Mucosa of descending colon (tissue), 3 donors: ENCODE results near the gene MARK2. TPM values are rescaled to one million over a fixed set of nuclear protein-coding genes. Genes with fewer than 3 reads are reported as not detected.

Source experiments
- ATAC-seq: fragments of 200-7000 bp; cut with Tn5 transposase; one replicate; pipeline ENCODE4 v1.9.1; 2020; ENCODE audit warnings: mild to moderate bottlenecking, moderate library complexity
- DNase-seq, 3 donors: peaks; one replicate each; pipeline ENCODE4 v3.0.0-alpha.2; 2020
- H3K36me3 ChIP-seq: fragments of 200-600 bp; one replicate; pipeline ENCODE4 v1.8.0; 2021; ENCODE audit warnings: low read depth, mild to moderate bottlenecking
- H3K4me1 ChIP-seq: fragments of 200-600 bp; one replicate; pipeline ENCODE4 v1.8.0; 2021; ENCODE audit warnings: low read depth, mild to moderate bottlenecking
- H3K4me3 ChIP-seq: fragments of 200-600 bp; one replicate; pipeline ENCODE4 v1.8.0; 2021; ENCODE audit warnings: mild to moderate bottlenecking
- H3K9me3 ChIP-seq: fragments of 200-600 bp; one replicate; pipeline ENCODE4 v1.8.0; 2021; ENCODE audit warnings: mild to moderate bottlenecking
- CTCF ChIP-seq: fragments of 200-600 bp; IDR thresholded peaks from one replicate; pipeline ENCODE4 v1.8.0; 2022; ENCODE audit warnings: antibody characterized with exemption, mild to moderate bottlenecking
- intact Hi-C, 2 donors: fragments of 100-400 bp; cut with DNase I in 1 of 2; cut with micrococcal nuclease in 1 of 2; formaldehyde crosslinking; loops; one replicate each; pipeline versions ENCODE4 v1.11.0 to v1.11.1; 2022; cut with DNase I, micrococcal nuclease
- total RNA-seq, 3 donors: library from RNA; stranded (reverse); fragmentation: NEBNext Ultra II Directional in 2 of 3; extraction: Animal tissue kit (Norgen Biotek cat#: 25700) in 2 of 3; gene quantifications; one replicate each; pipeline versions ENCODE4 v1.2.1 to v1.2.4, GENCODE V29; 2021 to 2023
- donor health status: DM: no; HTN: no; CAD: no; lungs with moderate emphysema.
- donor health status: DM: no; HTN: no; CAD: no.
- donor health status: DM: no; HTN: yes; CAD: no.

MARK2 gene
- total RNA-seq, 3 donors from 2014 or later: 71.9 to 111 (median 94.5) TPM

DNA sequence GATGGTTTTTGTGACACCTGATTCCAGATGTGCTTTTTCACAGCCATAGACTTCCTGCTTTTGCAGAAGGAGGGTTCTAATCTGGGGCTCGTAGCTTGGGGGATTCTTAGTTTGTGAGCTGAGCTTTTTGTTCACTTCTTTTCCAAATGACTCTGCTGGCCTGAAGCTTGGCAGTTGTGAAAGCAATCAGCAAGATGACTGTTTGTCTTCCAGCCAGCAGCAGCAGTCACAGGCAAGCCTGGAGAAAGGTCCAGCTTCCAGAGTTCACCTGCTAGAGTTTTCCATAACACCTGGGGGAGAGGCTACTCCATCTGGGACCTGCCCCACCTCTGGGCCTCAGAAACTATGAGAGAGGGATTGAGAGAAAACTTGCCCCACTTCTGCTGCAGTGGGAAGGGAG is 4.1 kb downstream of the MARK2 start:
- Histone ChIP-seq H3K4me3 (no peak overlapping the region), H3K9me3 (no peaks in the 10 kb centered on the region), H3K4me1 (peaks cover 63% of the 10 kb centered on the region), H3K36me3 (no peaks in the 10 kb centered on the region)
- no peak for TF ChIP-seq CTCF
- DNase-seq: peak in 1 of 3 donors; percentile 24
- intact Hi-C loops: no loop called here
- no peak for ATAC-seq

DNA sequence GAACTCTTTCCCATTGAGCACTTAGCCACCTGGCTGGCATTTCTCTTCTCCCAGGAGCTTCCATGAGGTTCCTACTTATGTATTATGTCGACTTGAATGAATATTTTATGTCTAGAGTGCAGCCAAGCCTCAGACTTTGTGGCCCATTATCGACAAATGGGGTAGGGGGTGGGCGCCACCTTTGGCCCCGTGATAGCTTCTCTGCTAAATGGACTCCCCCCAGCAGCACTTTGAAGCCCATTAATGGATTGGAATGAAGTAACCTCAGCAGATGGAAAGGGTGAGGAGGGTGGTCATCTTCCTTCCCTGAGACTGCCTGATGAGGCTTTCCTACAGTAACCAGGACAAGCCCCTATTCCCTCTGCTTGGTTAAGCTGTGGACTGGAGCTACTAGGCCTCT is 5.9 kb downstream of the MARK2 start:
- intact Hi-C loops: no loop called here
- TF ChIP-seq CTCF: no peak
- Histone ChIP-seq H3K9me3 (no peaks in the 10 kb centered on the region), H3K4me1 (peaks cover 57% of the 10 kb centered on the region), H3K4me3 (no peak overlapping the region), H3K36me3 (no peaks in the 10 kb centered on the region)
- DNase-seq (peak in 1 of 3 donors; percentile 20), ATAC-seq (no peak)

DNA sequence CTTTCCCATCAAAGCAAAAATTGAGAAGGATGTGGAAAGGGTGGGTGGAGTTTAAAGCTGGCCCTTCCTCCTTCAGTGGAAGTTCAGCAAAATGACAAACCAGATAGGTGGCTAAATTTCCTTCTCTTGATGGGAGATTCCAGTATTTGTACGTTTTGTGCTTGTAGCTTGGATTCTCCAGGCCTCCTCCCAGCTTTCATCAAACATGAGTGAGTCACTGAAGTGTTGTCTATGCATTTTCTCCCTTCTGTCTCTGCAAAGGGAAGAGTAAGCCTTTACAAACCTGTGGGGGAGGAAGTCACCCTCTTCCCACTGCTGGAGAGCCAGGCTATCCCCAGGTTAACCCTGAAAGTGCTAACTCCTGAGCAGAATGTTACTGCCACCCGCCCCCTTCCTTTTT is 6.4 kb downstream of the MARK2 start:
- Histone ChIP-seq H3K9me3 (no peaks in the 10 kb centered on the region), H3K36me3 (no peaks in the 10 kb centered on the region), H3K4me1 (peaks cover 57% of the 10 kb centered on the region), H3K4me3 (no peak overlapping the region)
- DNase-seq (no peak), ATAC-seq (peak; percentile 38)
- intact Hi-C loops: no loop called here
- TF ChIP-seq CTCF: no peak

GRCh38 chr11:63845911-63846310 is 7.0 kb downstream of the MARK2 start:
- Histone ChIP-seq H3K36me3 (no peaks in the 10 kb centered on the region), H3K4me3 (no peak overlapping the region), H3K9me3 (no peaks in the 10 kb centered on the region), H3K4me1 (peaks cover 58% of the 10 kb centered on the region)
- intact Hi-C loops: no loop called here
- DNase-seq (peak in 1 of 3 donors; percentile 24), ATAC-seq (no peak)
- TF ChIP-seq CTCF: no peak

DNA sequence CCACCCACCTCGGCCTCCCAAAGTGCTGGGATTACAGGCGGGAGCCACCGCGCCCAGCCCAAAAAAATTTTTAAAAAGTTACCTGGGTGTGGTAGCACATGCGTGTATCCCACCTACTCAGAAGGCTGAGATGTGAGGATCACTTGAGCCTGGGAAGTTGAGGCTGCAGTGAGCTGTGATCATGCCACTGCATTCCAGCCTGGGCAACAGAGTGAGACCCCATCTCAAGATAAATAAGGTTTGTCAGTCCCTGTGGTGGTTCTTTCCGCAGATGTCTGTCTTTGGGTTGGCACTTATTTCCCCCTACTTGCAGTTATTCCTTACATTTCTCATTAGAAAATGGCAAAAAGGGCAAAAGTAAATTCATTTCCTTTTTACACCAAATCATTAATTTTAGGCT is 8.0 kb downstream of the MARK2 start:
- ATAC-seq (no peak), DNase-seq (peak in 1 of 3 donors; percentile 9)
- Histone ChIP-seq H3K9me3 (no peaks in the 10 kb centered on the region), H3K4me3 (no peak overlapping the region), H3K36me3 (no peaks in the 10 kb centered on the region), H3K4me1 (peaks cover 57% of the 10 kb centered on the region)
- intact Hi-C loops: no loop called here
- no peak for TF ChIP-seq CTCF

DNA sequence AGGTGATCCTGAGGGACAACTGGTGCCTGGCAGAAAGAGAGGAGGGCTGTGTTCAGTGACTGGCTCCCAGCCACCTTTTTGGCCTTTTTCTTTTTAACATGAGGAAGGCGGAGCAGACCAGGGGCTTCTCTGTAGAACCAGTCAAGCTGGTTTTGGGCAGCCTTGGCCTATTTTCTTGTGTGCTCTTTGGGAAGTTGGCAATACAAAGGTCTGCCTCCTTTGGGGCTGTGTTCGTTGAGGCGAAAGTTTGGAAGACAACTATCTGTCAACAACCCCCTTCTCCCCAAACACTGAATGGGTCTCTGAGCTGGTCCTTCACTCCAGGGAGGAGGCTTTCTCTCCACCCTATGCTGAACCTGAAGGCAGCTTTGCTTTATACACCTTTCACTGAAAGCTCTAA is 8.5 kb downstream of the MARK2 start:
- ATAC-seq (peak; percentile 63), DNase-seq (peak in 1 of 3 donors; percentile 32)
- H3K36me3 ChIP-seq: no peaks in the 10 kb centered on the region
- no peak overlapping the region for H3K4me3 ChIP-seq
- H3K4me1 ChIP-seq: peaks cover 52% of the 10 kb centered on the region
- TF ChIP-seq CTCF: no peak
- intact Hi-C loops: no loop called here
- H3K9me3 ChIP-seq: no peaks in the 10 kb centered on the region
